Measurements from ENCODE around the gene PDE4C.
A peak's percentile ranks its signal among the peaks of the same experiment; 100 is the strongest.

Gene PDE4C

GRCh38 chr19:18196511-18196845, 29.8 kb downstream of the PDE4C start:
- DNase-seq, result no peak

DNA sequence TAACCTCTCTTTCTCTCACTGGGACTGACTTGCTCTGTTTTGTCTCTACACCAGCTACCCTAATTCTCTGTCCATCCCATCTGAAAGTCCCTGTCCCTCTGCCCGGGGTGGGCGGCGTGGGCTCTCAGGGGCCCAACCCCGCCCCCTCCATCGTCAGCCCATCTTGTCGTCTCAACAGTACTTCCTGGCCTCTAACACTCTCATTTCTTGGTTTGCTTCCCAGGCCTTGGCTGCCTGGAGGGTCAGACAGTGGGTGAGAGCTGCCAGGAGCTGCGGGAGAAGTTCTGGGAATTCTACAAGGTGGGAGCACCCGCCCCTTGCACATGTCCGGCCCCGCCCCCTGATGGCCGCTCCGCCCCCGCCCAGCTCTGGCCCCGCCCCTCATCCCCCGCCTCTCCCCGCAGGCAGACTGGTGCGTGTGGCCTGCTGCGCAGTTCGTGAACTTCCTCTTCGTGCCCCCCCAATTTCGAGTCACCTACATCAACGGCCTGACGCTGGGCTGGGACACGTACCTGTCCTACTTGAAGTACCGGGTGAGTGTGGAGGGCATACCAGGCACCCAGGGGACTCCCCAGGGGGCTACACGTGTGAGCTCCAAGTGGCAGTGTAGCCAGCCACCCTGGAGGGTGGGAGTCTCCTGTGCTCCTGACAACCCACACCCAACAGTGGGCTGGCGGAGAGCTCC, 31.5 kb downstream of the PDE4C start:
- DNase-seq, result no peak

DNA sequence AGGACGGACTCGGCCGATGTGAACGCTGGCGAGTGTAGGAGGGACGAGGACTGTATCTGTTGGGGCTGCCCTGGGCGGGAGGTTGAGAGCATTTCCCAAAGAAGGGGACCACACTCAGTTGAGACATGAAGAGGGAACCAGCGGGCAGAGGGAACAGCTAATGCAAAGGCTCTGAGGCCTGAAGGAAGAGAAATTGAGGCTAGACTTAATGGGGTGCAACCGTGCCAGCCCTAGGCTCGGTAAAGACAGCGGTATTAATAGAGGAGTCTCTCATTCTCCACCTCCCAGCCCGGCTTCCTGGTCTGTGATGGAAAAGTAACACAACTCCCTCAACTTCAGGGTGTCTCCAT, 32.1 kb downstream of the PDE4C start:
- DNase-seq, result no peak

- DNase-seq, result no peak
These were observed 32.7 kb downstream of the PDE4C start for GRCh38 chr19:18193388-18194180.

DNA sequence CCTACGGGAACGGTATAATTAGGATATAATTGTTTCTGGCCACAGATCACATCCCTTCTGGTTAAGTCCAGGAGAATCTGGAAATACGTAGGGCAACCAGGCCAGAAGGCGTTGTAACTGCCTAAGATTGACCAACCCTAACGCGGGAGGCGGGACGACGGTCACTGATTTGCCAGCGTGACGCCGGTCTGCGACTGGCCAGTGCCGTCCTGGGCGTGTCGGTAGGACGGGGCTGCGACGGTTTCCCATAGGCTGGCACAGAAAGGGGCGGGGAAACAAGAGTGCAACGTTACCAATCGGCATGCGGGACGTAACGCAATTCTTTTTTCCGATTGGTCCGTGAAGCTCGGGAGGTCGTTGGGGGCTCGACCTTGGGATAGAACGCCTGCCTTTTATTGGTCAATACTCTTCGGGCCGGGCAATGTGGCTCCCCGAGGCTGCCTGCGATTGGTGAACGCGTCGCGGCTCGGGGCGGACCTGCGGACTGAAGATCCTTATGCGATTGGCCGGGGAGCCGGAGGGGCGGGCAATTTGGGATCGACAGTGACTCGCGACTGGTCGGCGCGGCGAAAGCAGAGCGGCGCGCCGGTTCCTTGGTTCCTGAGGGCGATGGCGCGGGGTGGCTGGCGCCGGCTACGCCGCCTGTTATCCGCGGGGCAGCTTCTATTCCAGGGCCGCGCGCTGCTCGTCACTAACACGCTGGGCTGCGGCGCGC, 33.4 kb downstream of the PDE4C start, which contains the start of gene MPV17L2:
Gene MPV17L2 (plus strand): TSS at position 546 of the 715 bp plus-strand sequence. CDS start 64 bp downstream, at position 610.
- peak; percentile 100 for DNase-seq

- no peak for DNase-seq
These were observed 34.6 kb downstream of the PDE4C start for GRCh38 chr19:18191640-18192062.

- no peak for DNase-seq
These were observed 36.0 kb downstream of the PDE4C start for GRCh38 chr19:18190278-18190677.

- no peak for DNase-seq
These were observed 40.7 kb downstream of the PDE4C start for GRCh38 chr19:18185538-18185937.

- no peak for DNase-seq
These were observed 42.7 kb downstream of the PDE4C start for GRCh38 chr19:18183529-18183928.

DNA sequence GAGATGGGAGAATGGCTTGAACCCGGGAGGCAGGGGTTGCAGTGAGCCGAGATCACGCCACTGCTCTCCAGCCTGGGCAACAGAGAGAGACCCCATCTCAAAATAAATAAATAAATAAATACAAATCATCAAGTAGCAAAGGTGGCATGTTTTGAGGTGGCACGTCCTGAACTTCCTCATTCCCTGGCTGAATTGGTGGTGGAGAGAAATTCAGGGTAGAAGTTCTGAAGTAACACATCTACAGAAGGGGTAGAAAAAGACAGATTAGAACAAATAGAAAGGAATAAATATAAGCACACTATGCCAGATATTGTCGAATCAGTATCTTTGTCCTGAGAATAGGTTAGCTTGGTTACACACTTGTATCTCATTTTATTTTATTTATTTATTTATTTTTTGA, 46.3 kb downstream of the PDE4C start:
- no peak for DNase-seq

DNA sequence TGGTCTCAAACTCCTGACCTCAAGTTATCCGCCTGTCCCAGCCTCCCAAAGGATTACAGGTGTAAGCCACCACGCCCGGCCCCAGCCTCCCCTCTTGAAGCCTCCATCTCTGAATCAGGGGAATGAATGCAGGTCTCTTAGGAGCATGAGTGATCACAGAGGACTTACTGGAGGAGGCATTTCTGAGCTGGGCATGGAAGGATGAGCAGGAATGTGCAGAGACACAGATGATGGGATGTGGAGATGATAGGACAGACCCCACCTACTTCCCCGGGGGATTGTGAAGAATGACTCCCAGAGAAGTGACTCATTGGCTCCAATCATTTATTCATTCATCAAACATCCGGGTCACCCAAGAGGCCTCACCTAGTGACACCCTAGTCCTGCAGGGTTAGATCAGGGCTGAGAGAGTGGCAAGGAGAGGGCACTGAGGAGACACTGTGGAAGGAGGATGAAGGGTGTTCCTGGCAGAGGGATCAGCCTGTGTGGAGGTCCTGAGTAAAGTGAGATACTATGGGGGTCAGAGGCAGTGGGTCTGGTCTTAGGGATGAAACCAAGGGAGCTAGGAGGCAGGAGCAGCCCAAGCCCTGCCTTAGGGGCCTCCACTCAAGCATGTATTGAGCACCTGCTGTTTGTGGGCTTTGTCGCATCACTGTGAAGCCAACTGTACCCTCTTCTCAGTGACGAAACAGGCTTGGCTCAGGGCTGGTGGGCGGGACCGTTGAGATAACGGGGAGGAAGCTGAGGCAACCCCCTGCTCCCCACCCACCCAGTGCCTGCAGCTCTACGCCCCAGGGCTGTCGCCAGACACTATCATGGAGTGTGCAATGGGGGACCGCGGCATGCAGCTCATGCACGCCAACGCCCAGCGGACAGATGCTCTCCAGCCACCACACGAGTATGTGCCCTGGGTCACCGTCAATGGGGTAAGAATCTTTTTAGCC, 49.6 kb downstream of the PDE4C start:
- DNase-seq, result no peak

- no peak for DNase-seq
These were observed 51.3 kb downstream of the PDE4C start for GRCh38 chr19:18174983-18175382.

All from amniotic stem cell (primary cell).